ENCODE measurements around the gene COL10A1.

The COL10A1 gene

GRCh38 chr6:116083052-116083451 is 42.9 kb downstream of the COL10A1 start:
- no peak for DNase-seq (ENCODE audit: low spot score)

- no peak for DNase-seq (ENCODE audit: low spot score)
These were observed 47.0 kb downstream of the COL10A1 start for GRCh38 chr6:116078945-116079344.

- no peak for DNase-seq (ENCODE audit: low spot score)
These were observed 47.4 kb downstream of the COL10A1 start for GRCh38 chr6:116078522-116078921.

- DNase-seq (ENCODE audit: low spot score) = no peak
These were observed 51.1 kb downstream of the COL10A1 start for GRCh38 chr6:116074732-116075390.

- DNase-seq (ENCODE audit: low spot score) = no peak
These were observed 52.0 kb downstream of the COL10A1 start for GRCh38 chr6:116073765-116074440.

- DNase-seq (ENCODE audit: low spot score) = no peak
These were observed 53.6 kb downstream of the COL10A1 start for GRCh38 chr6:116072368-116072767.

GRCh38 chr6:116070616-116071389 is 55.1 kb downstream of the COL10A1 start:
- DNase-seq (ENCODE audit: low spot score) = no peak

- no peak for DNase-seq (ENCODE audit: low spot score)
These were observed 55.8 kb downstream of the COL10A1 start for GRCh38 chr6:116070101-116070500.
